Loucy (cell line): ENCODE measurements around the gene SCPEP1.

Experiments used
- EZH2phosphoT487 ChIP-seq: fragments of 200-600 bp; IDR thresholded peaks from 2 replicates; pipeline ENCODE4 v1.6.1; 2018; ENCODE audit warnings: antibody characterized with exemption, mild to moderate bottlenecking, moderate library complexity, borderline replicate concordance
- TF ChIP-seq, protein P1 (sequence below): fragments of 200-600 bp; sonication (generic); conservative IDR thresholded peaks from 2 replicates; pipeline ENCODE4 v1.5.1; 2014; ENCODE audit warnings: mild to moderate bottlenecking, antibody characterized with exemption, low read length

DNA sequence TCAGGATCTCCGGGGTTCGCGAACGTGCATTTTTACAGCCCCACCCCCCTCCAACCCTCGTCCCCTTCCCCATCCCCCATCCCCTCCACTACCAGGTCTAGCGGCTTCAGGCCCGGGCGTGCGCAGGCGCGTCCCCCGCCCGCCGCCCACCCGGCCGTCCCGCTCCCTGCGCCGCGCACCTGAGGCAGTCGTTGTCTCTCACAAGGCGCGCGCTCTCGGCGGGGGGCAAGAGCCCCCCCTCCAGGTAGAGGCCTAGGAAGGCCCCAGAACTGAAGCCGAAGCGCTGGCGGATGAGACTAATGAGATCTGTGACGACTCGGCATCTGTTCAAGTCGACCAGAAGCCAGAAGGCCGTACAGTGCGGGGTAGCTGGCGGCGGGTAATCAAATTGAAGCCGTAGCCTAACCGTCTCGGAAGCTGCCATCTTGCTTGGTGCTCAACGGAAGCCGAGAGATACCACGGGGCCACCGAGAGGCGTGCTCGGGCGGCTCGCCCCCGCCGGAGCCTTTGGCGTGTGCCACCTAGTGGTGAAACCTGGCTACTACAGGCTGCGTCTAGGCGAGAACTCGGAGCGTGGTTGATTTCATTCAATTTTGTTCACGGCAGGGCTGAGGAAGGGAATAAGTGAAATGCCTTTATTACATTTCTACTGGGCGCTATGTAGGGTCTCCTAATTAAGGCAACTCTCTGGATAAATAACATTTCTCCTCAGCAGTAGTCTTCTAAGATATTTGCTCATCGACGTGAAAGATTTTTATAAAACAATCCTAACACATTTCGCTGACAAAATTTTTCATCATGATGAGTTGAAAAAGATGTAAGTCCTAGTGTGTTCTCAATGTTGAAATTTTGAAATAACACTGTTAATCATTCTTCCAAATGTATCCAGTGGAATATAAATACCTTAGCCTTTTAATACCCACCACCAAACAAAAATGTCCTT lies 17.1 kb upstream of the SCPEP1 start, which contains the start of gene COIL:
- TF ChIP-seq, protein P1, sequence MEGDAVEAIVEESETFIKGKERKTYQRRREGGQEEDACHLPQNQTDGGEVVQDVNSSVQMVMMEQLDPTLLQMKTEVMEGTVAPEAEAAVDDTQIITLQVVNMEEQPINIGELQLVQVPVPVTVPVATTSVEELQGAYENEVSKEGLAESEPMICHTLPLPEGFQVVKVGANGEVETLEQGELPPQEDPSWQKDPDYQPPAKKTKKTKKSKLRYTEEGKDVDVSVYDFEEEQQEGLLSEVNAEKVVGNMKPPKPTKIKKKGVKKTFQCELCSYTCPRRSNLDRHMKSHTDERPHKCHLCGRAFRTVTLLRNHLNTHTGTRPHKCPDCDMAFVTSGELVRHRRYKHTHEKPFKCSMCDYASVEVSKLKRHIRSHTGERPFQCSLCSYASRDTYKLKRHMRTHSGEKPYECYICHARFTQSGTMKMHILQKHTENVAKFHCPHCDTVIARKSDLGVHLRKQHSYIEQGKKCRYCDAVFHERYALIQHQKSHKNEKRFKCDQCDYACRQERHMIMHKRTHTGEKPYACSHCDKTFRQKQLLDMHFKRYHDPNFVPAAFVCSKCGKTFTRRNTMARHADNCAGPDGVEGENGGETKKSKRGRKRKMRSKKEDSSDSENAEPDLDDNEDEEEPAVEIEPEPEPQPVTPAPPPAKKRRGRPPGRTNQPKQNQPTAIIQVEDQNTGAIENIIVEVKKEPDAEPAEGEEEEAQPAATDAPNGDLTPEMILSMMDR = peak; percentile 97
- no peak for TF ChIP-seq EZH2phosphoT487
